HG03159 (cell line): Measurements from ENCODE around the gene CACNA1C.
"Not testable (repeated sequence)": the region's sequence is repeated elsewhere in the genome, so short reads cannot be mapped to it uniquely, and the experiment has no call there.

Experiments
- ATAC-seq: cut with Tn5 transposase; IDR thresholded peaks from one replicate; pipeline ENCODE4 v1.9.1; 2021; ENCODE audit warnings: mild to moderate bottlenecking, moderate library complexity; ENCODE audit not compliant: unreplicated experiment

The CACNA1C gene

GRCh38 chr12:2675776-2676175 is 623.0 kb downstream of the CACNA1C start:
- no peak for ATAC-seq

GRCh38 chr12:2677142-2677880 is 624.5 kb downstream of the CACNA1C start:
- ATAC-seq, result no peak

DNA sequence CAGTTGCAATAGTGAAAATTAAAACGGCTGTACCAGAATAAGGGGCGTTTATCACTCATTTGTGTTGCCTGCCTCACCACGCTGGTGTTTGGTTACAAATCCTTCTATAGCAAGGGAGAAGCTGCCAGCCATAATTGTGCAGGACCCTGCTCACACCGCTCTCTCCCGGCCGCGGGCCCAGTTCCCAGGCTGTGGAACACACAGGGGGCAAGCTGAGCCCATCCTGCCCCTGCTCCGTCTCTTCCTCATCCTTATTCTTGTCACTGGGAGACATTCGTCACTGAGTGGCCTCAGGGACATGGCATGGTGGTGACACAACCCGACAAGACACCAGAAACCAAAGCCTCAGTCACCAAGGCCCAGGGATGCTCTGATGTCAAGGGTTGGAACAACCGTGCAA is 625.6 kb downstream of the CACNA1C start:
- ATAC-seq, result no peak

- no peak for ATAC-seq
Measured at GRCh38 chr12:2679068-2679815, 626.5 kb downstream of the CACNA1C start.

DNA sequence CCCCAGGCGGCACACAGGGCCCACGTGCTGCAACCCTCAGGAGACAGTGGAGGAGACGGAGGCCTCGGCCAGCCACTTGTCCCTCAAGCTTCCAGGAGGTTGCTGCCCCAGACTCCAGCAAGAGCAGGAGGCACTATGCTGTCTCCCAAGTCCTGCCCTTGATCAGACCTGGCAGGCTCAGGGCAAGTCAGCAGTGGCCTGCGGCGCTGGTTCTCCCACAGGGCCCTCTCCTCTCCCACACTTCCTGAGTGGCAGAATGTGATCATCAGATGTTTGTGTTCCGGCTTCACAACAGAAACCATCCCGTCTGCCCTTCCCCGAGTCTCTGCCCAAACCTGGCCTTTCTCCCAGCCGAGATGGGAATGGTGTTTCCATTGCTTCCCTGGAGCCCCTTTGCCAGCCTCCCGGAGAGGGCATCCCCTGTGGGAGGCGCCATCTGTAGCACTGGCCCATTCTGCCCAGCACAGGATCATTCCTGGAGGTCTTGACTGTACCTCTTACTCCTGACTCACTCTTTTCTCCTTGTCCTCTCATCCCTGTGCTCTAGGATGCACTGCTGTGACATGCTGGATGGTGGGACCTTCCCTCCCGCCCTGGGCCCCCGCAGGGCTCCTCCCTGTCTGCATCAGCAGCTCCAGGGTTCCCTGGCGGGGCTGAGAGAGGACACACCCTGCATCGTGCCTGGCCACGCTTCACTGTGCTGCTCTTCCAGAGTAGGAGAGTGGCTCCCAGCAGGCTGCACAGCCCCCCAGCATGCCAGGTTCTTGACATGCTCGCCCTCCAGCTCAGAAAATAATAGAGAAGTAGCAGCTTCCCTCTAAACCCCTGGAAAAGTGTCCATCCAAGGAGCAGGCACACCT is 627.3 kb downstream of the CACNA1C start:
- no peak for ATAC-seq

- ATAC-seq, result no peak
Measured at GRCh38 chr12:2680676-2681039, 627.9 kb downstream of the CACNA1C start.

DNA sequence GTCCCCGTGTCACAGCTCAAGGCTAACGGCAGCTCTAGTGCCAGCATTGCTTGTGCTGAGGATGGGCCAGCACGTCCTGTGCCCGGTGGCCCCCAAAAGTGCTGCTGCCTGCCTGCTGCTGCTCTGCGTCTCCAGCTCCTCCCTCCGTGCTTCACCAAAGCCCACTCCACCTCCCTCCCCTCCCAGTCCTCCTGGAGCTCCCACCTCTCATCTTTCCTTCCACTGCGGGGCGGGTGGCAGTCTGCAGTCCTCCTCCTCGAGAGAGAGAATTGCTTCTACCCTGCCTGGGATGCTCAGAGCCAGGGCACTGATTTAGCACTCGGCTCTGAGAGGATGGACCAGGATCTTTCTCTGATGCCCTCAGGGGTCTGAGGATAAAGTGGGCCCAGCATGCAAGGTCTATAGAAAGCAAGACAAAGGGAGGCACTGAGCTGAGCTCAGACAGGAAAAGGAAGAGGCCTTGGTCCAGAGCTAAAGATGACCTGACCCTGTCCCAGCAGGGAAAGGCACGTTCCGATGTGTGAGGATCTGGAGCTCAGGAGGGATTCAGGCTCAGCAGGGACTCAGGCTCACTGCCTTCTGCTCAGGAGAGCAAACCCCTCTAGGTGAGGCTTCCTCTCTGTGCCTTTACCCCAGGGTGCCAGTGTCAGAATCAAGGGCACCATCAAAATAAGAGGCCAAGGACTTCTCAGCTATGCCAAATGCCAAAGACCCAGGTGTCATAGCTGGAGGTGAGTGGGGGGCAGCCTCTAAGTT is 628.8 kb downstream of the CACNA1C start:
- no peak for ATAC-seq

DNA sequence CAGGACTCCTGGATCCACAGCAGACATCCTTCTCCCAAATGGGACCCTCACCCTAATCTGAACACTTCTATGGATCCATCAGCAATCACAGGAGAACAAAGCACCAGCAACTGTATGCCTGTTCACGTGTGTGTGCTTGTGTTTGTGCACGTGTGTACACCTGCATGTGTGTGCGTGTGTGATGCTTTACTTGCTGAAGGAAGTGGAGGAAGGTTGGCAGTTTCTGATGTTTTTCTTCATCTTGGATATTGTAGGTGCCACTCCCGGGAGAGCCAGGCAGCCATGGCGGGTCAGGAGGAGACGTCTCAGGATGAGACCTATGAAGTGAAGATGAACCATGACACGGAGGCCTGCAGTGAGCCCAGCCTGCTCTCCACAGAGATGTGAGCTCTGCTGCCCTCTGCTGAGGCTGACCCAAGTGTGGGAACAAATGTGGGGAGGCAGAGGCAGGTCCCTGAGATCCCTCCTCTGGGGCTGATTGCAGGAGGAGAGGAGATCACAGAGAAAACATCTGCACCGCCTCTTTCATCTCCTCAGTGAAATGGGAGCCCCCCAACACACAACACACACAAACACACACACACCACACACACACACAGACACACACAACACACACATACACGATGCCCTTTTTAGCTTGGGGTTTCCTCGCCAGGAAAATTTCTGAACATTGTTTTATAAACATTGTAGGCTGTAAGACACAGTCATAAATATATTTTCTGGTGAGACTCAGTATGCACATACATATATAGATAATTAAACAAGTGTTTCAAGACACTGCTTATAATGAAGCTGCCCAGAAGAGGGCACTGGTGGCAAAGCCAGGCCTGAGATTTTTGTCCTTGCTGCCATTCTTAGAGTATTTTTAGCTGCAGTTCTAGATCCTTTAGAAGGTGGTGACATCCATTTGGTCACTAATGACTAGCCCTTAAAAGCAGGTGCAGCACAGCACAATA is 629.8 kb downstream of the CACNA1C start:
- ATAC-seq, result no peak

DNA sequence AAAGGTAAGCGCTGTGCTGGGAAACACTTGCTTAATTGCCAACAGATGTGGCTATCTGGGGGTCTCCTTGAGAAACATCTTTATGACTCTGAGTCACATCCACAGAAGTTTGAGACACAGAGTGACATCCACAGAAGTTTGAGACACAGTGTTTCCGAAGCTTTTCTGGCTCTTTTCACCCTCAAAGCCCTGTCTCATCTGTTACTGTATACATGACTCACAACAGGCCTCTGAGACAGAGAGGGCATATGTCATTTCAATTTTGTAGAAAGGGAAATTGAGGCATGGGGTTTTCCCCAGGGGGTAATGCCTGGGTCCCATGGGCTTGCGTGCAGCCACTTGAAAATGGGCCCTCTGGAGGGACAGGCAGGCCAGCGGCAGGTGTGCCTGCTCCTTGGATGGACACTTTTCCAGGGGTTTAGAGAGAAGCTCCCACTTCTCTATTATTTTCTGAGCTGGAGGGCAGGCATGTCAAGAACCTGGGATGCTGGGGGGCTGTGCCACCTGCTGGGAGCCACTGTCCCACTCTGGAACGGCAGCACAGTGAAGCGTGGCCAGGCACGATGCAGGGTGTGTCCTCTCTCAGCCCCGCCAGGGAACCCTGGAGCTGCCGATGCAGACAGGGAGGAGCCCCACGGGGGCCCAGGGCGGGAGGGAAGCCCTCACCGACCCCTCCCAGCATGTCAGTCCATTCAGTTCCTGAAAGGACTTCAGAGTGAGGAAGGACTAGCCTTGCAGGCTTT is 630.7 kb downstream of the CACNA1C start:
- ATAC-seq, result no peak

DNA sequence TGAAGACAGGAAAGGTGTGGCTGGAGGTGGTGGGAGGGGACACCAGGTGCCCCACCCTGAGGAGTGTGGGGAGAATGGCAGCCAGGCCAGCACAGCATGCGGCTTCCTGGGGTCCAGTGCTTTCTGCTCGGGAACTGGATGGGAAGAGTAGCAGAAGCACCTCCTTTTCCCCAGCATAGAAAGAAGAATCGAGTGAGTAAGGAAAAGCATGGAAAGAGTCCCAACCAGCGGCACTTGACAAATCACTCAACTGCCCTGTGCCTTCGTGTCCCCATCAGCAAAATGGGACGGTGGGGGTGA is 631.2 kb downstream of the CACNA1C start:
- not testable (repeated sequence) for ATAC-seq

DNA sequence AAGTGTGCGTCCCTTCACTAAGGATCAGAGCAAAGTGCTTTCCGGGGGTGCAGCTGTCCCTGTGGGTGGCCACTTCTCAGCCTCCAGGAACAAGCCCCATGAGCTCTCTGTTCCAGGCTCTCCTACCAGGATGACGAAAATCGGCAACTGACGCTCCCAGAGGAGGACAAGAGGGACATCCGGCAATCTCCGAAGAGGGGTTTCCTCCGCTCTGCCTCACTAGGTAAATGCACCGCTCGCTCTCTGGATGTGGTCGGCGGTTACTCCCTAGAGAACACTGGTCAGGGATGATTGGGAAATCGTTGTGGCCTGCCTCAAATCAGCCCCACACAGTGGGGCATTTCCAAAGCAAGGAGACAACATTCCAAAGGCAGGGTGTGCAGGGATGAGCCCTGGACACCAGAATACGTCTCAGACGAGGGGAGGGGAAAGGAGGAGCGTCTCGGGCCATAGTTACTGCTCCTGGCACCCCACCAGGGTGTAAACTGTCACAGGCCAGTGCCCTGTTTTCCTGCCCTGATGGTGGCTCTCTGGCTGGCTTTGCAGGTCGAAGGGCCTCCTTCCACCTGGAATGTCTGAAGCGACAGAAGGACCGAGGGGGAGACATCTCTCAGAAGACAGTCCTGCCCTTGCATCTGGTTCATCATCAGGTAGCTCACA is 633.0 kb downstream of the CACNA1C start:
- ATAC-seq, result not testable (repeated sequence)

GRCh38 chr12:2686280-2686646 is 633.5 kb downstream of the CACNA1C start:
- no peak for ATAC-seq

- no peak for ATAC-seq
Measured at GRCh38 chr12:2687058-2687457, 634.3 kb downstream of the CACNA1C start.

DNA sequence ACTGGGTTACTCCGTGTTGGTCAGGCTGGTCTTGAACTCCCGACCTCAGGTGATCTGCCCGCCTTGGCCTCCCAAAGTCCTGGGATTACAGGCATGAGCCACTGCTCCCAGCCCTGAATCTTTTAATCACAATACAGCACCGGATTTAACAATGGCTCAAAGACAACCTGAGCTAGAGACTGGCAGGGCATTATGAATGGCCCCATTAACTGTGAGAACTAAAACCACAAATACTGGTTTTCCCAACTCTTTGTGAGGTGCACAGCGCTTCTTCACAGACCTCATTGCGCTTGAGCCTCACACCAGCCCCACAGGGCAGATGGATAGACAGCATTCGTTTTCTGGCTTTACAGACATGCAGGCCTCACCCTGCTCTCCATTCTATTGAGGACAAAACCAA is 634.9 kb downstream of the CACNA1C start:
- no peak for ATAC-seq

DNA sequence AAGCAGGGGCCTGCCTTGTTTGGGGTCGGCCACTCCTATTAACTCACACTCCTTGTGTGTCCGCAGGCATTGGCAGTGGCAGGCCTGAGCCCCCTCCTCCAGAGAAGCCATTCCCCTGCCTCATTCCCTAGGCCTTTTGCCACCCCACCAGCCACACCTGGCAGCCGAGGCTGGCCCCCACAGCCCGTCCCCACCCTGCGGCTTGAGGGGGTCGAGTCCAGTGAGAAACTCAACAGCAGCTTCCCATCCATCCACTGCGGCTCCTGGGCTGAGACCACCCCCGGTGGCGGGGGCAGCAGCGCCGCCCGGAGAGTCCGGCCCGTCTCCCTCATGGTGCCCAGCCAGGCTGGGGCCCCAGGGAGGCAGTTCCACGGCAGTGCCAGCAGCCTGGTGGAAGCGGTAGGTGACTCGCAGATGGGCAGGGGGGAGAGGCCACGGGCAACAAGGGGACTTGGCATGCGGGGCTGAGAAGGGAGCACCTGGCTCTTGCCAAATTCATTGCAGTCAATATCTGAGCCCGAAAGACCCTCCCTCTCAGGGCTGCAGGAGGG is 635.7 kb downstream of the CACNA1C start:
- no peak for ATAC-seq

GRCh38 chr12:2689393-2689792 is 636.6 kb downstream of the CACNA1C start:
- ATAC-seq, result no peak

DNA sequence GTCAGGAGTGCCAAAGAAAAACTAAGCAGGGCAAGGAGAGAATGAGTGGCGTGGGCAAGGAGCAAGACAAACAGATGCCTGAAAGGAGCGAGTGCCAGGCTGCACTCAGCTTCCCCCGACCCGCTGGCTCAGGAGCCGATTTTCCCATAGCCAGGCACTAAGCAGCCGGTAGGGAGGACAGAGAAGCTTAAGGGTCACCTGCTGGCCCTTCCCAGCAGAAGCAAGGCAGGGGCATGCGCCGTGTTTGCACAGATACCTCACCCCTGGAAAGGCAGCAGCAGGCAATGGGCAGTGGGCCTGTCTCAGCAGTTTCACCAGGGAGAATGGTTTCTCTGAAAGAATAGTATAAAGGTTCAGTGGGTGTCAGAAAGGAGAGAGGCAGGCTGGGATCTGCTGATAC is 637.1 kb downstream of the CACNA1C start:
- no peak for ATAC-seq

DNA sequence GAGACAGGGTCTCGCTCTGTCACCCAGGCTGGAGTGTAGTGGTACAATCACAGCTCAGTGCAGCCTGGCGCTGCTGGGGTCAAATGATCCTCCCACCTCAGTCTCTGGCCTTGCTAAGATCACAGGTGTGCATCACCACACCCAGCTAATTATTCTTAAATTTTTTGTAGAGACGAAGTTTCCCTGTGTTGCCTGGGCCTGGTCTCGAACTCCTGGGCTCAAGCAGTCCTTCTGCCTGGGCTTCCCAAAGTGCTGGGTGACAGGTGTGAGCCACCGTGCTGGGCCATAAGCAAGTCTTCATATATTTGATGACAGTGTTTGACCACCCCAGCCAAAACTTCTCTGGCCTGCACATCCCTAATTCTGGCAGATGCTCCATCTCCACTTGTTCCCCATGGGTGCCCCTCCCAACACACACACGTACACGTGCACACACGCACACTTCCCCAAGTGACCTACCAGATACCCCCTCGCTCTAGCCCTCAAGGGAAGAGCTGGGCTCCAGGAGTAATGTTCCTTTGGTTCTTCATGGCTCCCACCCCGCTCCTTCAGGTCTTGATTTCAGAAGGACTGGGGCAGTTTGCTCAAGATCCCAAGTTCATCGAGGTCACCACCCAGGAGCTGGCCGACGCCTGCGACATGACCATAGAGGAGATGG is 637.7 kb downstream of the CACNA1C start:
- ATAC-seq, result no peak
